Measurements from ENCODE around the gene MYRIP. TPM values are rescaled to one million over a fixed set of nuclear protein-coding genes. Genes with fewer than 3 reads are reported as not detected.
A peak's percentile ranks its signal among the peaks of the same experiment; 100 is the strongest.

The MYRIP gene
- total and polyA plus RNA-seq, 5 donors = 2.4 to 12.1 (median 6.9) TPM

DNA sequence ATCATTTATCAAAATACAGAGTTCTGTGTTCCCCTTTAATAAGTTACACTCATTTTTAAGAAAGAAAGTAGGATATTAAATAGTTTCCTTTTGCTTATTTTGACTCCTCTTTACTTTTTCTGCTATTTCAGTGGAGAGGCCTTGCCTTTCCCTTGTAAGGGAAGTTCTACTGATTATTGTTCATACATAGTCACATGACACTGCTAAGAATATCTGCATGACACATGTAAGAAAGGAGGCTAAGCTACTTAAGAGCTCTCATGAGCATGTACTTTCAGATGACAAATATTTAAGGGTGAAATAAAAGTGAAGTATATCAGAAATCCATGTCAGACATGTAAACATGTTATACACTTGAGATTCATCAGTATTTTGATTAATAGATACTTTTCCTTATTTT is 39.0 kb downstream of the MYRIP start:
- H3K27me3 ChIP-seq (ENCODE audit: control insufficient read depth, insufficient read depth) = no peaks in the 10 kb centered on the region
- no peaks in the 10 kb centered on the region for H3K4me1 ChIP-seq (ENCODE audit: control insufficient read depth, insufficient read depth, low read length)
- H3K27ac ChIP-seq (ENCODE audit: low read length) = no peak overlapping the region
- no peak for ATAC-seq
- H3K9me3 ChIP-seq (ENCODE audit: control insufficient read depth, low read length) = no peaks in the 10 kb centered on the region
- intact Hi-C loops (cut with DNase I) = no loop called here
- no peak for DNase-seq
- no peak overlapping the region for H3K4me3 ChIP-seq (ENCODE audit: low read length)

DNA sequence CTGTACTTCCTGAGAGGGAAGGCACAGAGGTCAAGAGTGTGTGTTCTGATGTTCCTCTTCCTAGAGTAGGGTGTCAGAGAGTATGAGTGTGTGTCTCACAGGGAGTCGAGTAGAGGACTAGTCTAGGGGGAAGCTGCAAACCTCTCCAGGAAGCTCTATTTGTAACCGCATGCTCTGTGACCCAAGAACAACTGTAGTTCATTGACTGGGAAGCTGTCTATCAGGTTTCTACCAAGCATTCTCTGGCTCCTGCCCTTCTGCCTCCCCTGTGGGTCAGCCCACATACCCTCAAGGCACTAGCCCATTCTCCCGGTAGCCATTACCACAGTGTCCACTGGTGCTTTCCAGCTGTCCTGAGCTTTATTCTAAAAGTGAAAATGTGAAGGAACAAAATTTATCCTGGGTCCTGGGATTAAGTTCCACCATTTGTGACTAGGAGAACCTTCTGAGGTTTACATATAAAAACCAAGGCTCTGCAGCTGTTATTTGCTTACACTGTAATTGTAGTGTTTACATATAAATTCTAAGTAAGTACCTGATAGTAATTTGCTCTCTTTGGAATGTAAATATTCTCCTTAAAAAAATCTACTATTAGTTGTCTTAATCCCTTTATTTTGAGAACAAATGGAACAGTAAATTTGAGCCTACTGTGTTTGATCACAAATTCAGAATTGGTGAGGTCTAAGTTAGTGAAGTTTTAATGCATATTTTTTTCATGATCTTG is 40.7 kb downstream of the MYRIP start:
- Histone ChIP-seq H3K9me3 (ENCODE audit: control insufficient read depth, low read length) (no peaks in the 10 kb centered on the region), H3K27ac (ENCODE audit: low read length) (no peak overlapping the region), H3K4me3 (ENCODE audit: low read length) (no peak overlapping the region), H3K27me3 (ENCODE audit: control insufficient read depth, insufficient read depth) (no peaks in the 10 kb centered on the region), H3K4me1 (ENCODE audit: control insufficient read depth, insufficient read depth, low read length) (no peaks in the 10 kb centered on the region)
- DNase-seq = no peak
- peak; percentile 40 to 50 for ATAC-seq
- intact Hi-C loops (cut with DNase I) = no loop called here
- WGBS = 69% methylated on average over 3 of the region's 3 CpGs

DNA sequence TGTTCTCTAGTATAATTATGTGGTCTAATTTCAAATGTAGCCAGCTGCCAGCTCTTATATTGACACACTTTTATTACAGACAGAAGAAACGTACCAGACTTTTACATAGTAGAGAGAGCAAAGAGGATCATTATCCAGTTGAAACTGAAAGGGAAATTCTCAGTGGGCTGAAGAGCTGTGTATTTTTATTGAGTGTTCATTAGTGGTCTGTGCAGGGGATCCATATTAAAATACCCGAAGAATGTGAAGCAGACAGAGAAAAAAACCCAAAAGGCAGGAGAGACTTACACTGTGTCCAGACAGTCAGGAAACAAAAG is 41.3 kb downstream of the MYRIP start:
- Histone ChIP-seq H3K27me3 (ENCODE audit: control insufficient read depth, insufficient read depth) (no peaks in the 10 kb centered on the region), H3K9me3 (ENCODE audit: control insufficient read depth, low read length) (no peaks in the 10 kb centered on the region), H3K4me3 (ENCODE audit: low read length) (no peak overlapping the region), H3K4me1 (ENCODE audit: control insufficient read depth, insufficient read depth, low read length) (no peaks in the 10 kb centered on the region), H3K27ac (ENCODE audit: low read length) (no peak overlapping the region)
- intact Hi-C loops (cut with DNase I) = no loop called here
- DNase-seq = no peak
- ATAC-seq = no peak
- 39% methylated on average over 2 of the region's 2 CpGs for WGBS

DNA sequence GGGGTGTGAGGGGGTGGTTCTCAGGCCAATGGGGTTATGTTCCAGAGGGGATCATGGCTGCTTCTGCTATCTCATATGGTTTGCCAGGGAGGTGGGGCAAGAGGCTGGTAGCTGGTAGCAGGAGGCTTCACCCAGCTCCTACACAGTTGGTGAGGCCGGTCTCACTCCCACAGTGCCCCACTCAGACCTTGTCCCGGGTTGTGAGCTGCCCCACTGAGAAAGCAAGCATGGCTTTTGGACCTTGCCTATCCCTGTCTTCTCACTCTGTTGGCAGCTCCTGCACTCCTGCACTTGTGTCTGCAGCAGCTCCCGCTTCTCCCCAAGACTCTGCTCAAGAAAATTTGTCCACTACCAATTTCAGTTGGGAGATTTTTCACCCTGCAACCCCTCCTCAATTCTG is 46.1 kb downstream of the MYRIP start:
- DNase-seq (no peak), ATAC-seq (peak in 1 of 2 donors; percentile 16)
- no peak overlapping the region for H3K27ac ChIP-seq (ENCODE audit: low read length)
- no peaks in the 10 kb centered on the region for H3K9me3 ChIP-seq (ENCODE audit: control insufficient read depth, low read length)
- H3K4me1 ChIP-seq (ENCODE audit: control insufficient read depth, insufficient read depth, low read length) = no peaks in the 10 kb centered on the region
- H3K27me3 ChIP-seq (ENCODE audit: control insufficient read depth, insufficient read depth) = no peaks in the 10 kb centered on the region
- intact Hi-C loops (cut with DNase I) = no loop called here
- WGBS = 90% methylated on average over 3 of the region's 3 CpGs
- no peak overlapping the region for H3K4me3 ChIP-seq (ENCODE audit: low read length)

GRCh38 chr3:39869890-39870289 is 60.5 kb downstream of the MYRIP start:
- Histone ChIP-seq H3K4me3 (ENCODE audit: low read length) (no peak overlapping the region), H3K9me3 (ENCODE audit: control insufficient read depth, low read length) (no peaks in the 10 kb centered on the region), H3K27me3 (ENCODE audit: control insufficient read depth, insufficient read depth) (no peaks in the 10 kb centered on the region), H3K4me1 (ENCODE audit: control insufficient read depth, insufficient read depth, low read length) (no peaks in the 10 kb centered on the region), H3K27ac (ENCODE audit: low read length) (no peak overlapping the region)
- 71% methylated on average over 2 of the region's 2 CpGs for WGBS
- DNase-seq = no peak
- ATAC-seq = peak in 1 of 2 donors; percentile 33
- intact Hi-C loops (cut with DNase I) = no loop called here

GRCh38 chr3:39870706-39871105 is 61.3 kb downstream of the MYRIP start:
- 65% methylated on average over 3 of the region's 3 CpGs for WGBS
- H3K27ac ChIP-seq (ENCODE audit: low read length) = no peak overlapping the region
- no peaks in the 10 kb centered on the region for H3K9me3 ChIP-seq (ENCODE audit: control insufficient read depth, low read length)
- no peak for DNase-seq
- H3K4me3 ChIP-seq (ENCODE audit: low read length) = no peak overlapping the region
- ATAC-seq = no peak
- no peaks in the 10 kb centered on the region for H3K27me3 ChIP-seq (ENCODE audit: control insufficient read depth, insufficient read depth)
- intact Hi-C loops (cut with DNase I) = no loop called here
- no peaks in the 10 kb centered on the region for H3K4me1 ChIP-seq (ENCODE audit: control insufficient read depth, insufficient read depth, low read length)

DNA sequence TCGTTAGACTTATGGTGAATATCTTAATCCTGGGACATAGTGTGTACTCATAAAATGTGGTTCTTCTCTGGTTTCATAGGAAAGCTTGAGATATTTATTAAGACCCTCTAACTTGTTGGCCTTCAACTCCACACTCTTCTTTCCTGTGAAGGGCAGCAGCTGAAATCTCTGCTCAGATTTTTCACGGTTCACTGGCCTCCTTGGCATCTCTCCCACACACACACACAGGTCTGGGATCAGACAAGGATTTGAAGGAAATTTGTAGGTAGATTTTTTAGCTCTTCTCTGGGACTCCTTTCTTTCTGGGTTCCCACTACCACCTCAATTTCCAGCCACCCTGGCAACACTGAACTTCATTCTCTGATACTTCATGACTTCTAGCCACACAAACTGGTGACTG is 70.2 kb downstream of the MYRIP start:
- Histone ChIP-seq H3K4me1 (ENCODE audit: control insufficient read depth, insufficient read depth, low read length) (no peaks in the 10 kb centered on the region), H3K9me3 (ENCODE audit: control insufficient read depth, low read length) (no peaks in the 10 kb centered on the region), H3K4me3 (ENCODE audit: low read length) (no peak overlapping the region), H3K27me3 (ENCODE audit: control insufficient read depth, insufficient read depth) (no peaks in the 10 kb centered on the region), H3K27ac (ENCODE audit: low read length) (no peak overlapping the region)
- ATAC-seq (no peak), DNase-seq (no peak)
- WGBS = 76% methylated on average over 2 of the region's 2 CpGs
- intact Hi-C loops (cut with DNase I) = no loop called here

DNA sequence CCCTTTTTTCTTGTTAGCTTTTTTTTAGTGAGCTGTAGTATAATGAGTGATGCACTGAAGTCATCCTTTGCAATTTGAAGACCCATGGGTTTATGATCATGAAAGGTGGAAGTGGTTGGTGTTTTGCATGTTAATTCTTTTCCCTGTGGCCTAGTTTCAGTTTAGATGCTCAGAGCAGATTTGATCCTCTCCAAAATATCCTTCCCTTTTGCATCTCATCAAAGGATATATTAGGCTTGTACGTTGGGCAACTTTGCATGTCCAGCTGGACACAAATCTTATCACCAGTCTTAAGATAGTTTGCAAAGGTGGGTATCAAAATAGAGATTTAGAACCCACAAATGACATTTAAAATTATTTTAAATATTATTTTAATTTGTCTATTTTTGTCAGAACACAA is 72.7 kb downstream of the MYRIP start:
- H3K4me1 ChIP-seq (ENCODE audit: control insufficient read depth, insufficient read depth, low read length) = no peaks in the 10 kb centered on the region
- no peak overlapping the region for H3K4me3 ChIP-seq (ENCODE audit: low read length)
- H3K27me3 ChIP-seq (ENCODE audit: control insufficient read depth, insufficient read depth) = no peaks in the 10 kb centered on the region
- intact Hi-C loops (cut with DNase I) = no loop called here
- WGBS = 89% methylated on average over 1 of the region's 1 CpG
- no peak overlapping the region for H3K27ac ChIP-seq (ENCODE audit: low read length)
- ATAC-seq (no peak), DNase-seq (no peak)
- H3K9me3 ChIP-seq (ENCODE audit: control insufficient read depth, low read length) = no peaks in the 10 kb centered on the region

GRCh38 chr3:39892068-39892467 is 82.7 kb downstream of the MYRIP start:
- Histone ChIP-seq H3K4me3 (ENCODE audit: low read length) (no peak overlapping the region), H3K9me3 (ENCODE audit: control insufficient read depth, low read length) (no peaks in the 10 kb centered on the region), H3K27me3 (ENCODE audit: control insufficient read depth, insufficient read depth) (no peaks in the 10 kb centered on the region), H3K4me1 (ENCODE audit: control insufficient read depth, insufficient read depth, low read length) (peaks cover 2% of the 10 kb centered on the region), H3K27ac (ENCODE audit: low read length) (no peak overlapping the region)
- no peak for ATAC-seq
- 88% methylated on average over 1 of the region's 1 CpG for WGBS
- DNase-seq = no peak
- intact Hi-C loops (cut with DNase I) = no loop called here

GRCh38 chr3:39896184-39896583 is 86.8 kb downstream of the MYRIP start:
- Histone ChIP-seq H3K27ac (ENCODE audit: low read length) (no peak overlapping the region), H3K27me3 (ENCODE audit: control insufficient read depth, insufficient read depth) (no peaks in the 10 kb centered on the region), H3K9me3 (ENCODE audit: control insufficient read depth, low read length) (no peaks in the 10 kb centered on the region), H3K4me3 (ENCODE audit: low read length) (no peak overlapping the region), H3K4me1 (ENCODE audit: control insufficient read depth, insufficient read depth, low read length) (peaks cover 2% of the 10 kb centered on the region)
- WGBS = 95% methylated on average over 2 of the region's 2 CpGs
- intact Hi-C loops (cut with DNase I) = no loop called here
- DNase-seq = no peak
- no peak for ATAC-seq

DNA sequence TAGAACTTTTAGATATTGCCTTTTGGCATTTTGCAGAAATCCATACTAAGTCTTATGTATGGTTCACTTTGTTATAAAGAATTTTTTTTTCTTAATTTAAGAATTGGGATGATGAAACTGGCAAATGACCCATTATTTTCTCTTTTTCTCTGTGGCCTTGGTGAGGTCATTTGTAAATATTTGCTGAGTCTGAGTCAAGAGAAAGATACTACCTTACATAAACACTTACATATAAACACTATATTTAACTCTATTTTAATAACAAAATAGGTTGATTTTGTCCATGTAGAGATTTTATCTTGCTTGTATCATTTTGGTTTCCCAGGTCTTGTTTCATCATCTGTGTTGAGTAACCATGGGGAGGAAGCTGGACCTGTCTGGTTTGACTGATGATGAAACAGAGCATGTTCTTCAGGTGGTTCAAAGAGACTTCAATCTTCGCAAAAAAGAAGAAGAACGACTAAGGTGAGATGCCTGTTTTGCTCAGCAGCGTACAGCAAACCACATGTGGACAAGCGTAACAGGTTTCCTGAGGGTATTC is 91.1 kb downstream of the MYRIP start:
- no peaks in the 10 kb centered on the region for H3K27me3 ChIP-seq (ENCODE audit: control insufficient read depth, insufficient read depth)
- WGBS = 95% methylated on average over 4 of the region's 4 CpGs
- H3K4me3 ChIP-seq (ENCODE audit: low read length) = no peak overlapping the region
- no peaks in the 10 kb centered on the region for H3K4me1 ChIP-seq (ENCODE audit: control insufficient read depth, insufficient read depth, low read length)
- no peak for DNase-seq
- intact Hi-C loops (cut with DNase I) = no loop called here
- ATAC-seq = no peak
- no peaks in the 10 kb centered on the region for H3K9me3 ChIP-seq (ENCODE audit: control insufficient read depth, low read length)
- H3K27ac ChIP-seq (ENCODE audit: low read length) = no peak overlapping the region

GRCh38 chr3:39903253-39903652 is 93.8 kb downstream of the MYRIP start:
- intact Hi-C loops (cut with DNase I) = no loop called here
- ATAC-seq = no peak
- Histone ChIP-seq H3K4me1 (ENCODE audit: control insufficient read depth, insufficient read depth, low read length) (no peaks in the 10 kb centered on the region), H3K27ac (ENCODE audit: low read length) (no peak overlapping the region), H3K27me3 (ENCODE audit: control insufficient read depth, insufficient read depth) (no peaks in the 10 kb centered on the region), H3K9me3 (ENCODE audit: control insufficient read depth, low read length) (no peaks in the 10 kb centered on the region), H3K4me3 (ENCODE audit: low read length) (no peak overlapping the region)
- 50% methylated on average over 2 of the region's 2 CpGs for WGBS
- no peak for DNase-seq

Measured in right cardiac atrium (tissue), 5 donors.